GM12892 (cell line): ENCODE results near the gene RNF175. TPM values are rescaled to one million over a fixed set of nuclear protein-coding genes. Genes with fewer than 3 reads are reported as not detected.

Experiments used
- DNase-seq: peaks from one replicate; pipeline ENCODE4 v3.0.0; 2011; ENCODE audit not compliant: insufficient read length
- FAIRE-seq: peaks from 2 replicates; lab custom pipeline; 2011; peaks lifted over from hg19 to GRCh38; lab: Jason Lieb, UNC
- POLR2A ChIP-seq: IDR thresholded peaks from 2 replicates; pipeline ENCODE4 v1.6.1; 2011; ENCODE audit warnings: low read depth, low read length, control low read depth
- POLR2AphosphoS5 ChIP-seq: IDR thresholded peaks from 2 replicates; pipeline ENCODE4 v1.6.1; 2011; ENCODE audit warnings: low read depth, low read length, control low read depth
- TAF1 ChIP-seq: IDR thresholded peaks from 2 replicates; pipeline ENCODE4 v1.6.1; 2011; ENCODE audit warnings: low read depth, mild to moderate bottlenecking, control low read depth, low read length, borderline replicate concordance
- polyA plus RNA-seq: library from polyadenylated mRNA; unstranded; fragments of >200 nt; gene quantifications from one replicate; pipeline ENCODE4 v1.2.1, GENCODE V29; 2012; ENCODE audit warnings: missing spikeins, inconsistent platforms; ENCODE audit not compliant: missing spikeins

Gene RNF175
- polyA plus RNA-seq: not detected

DNA sequence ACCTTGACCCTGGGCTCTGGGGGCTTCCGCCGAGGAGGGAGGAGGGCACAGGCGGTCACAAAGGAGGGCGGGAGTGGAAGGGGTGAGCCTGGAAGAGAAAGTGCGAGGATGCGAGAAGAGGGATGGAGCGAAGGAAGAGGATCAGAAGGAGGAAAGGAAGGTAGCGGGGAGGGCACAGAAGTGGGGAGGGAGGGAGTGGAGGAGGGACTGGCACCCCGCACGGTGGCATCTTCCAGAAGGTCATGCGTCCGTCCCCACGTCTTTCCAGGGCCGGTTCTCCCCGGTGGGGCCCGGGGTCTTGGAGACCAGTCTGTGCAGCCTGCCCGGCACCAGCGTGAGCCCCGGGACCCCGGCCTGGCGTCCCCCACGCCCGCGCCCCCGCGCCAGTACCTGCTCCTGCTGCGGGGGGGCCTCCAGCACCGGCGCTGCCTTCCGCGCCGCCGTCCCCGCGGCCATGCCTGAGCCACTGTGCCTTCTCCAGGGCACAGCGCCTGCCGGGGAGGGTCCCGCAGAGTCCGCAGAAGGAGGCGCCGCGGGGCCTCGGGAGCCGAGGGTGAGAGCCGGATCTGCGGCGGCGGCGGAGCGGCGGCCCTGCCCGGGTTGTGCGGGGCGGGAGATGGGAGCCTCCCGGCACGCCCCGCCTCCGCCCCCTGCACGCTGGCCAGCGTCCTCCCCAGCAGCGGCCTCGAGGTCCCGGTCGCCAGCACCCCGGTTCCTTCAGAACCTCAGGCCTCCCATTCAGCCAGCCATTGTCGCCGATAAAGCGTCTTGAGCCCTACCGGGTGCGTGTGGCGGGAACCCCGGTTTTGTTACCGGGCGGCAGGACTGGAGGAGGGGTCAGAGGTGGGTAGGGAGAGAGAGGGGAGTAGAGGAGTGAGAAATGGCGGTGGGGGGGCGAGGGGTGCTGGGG lies at the start of gene RNF175:
TSS of gene RNF175 (minus strand) at position 618 of the 910 bp plus-strand sequence. CDS start at position 456, 162 bp downstream.
- DNase-seq (no peak), FAIRE-seq (no peak)

DNA sequence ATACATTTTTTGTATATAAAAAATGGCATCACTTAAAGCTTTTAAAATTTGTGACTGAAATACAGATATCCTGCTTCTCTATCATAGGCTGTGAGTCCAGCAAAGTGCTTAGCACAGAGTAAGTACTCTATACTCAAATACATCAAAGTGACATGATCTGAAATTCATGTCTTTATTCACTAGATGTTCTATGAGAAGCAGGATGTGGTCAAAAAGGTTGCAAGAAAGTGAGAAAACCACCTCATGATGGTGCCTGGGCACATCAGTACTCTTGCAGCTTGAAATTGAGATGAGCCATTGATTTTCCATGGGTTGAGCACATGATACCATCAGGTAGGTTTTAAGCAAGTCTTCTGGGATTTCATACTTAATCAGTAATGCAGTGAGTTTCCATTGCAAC lies 49.5 kb upstream of the RNF175 start:
- FAIRE-seq (no peak), DNase-seq (no peak)
- TF ChIP-seq TAF1 (no peak), POLR2AphosphoS5 (no peak), POLR2A (no peak)

More for the DNA sequence above, at the start of gene RNF175:
- no peak for TF ChIP-seq POLR2AphosphoS5
- no peak for TF ChIP-seq POLR2A
- TF ChIP-seq TAF1: no peak

DNA sequence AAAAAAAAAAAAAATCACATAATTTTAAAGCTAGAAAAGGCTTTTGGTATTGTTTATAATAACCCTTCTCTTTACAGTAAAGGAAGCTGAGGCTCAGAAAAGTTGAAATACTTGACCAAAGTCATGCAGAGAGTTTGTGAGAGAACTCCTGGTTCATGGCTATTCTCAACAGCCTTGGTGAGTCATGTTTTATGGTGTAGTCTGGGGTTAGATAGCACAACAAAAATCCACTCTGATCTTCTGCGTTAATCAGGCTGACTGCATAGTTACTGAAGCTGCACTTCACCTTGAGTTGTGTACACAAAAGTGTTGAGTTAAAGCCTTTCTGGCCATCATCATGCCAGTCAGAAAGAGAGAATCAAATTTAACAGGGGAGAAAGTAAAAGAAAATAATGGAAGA lies 48.4 kb upstream of the RNF175 start:
- no peak for DNase-seq
- TF ChIP-seq POLR2A (no peak), POLR2AphosphoS5 (no peak), TAF1 (no peak)
- no peak for FAIRE-seq

DNA sequence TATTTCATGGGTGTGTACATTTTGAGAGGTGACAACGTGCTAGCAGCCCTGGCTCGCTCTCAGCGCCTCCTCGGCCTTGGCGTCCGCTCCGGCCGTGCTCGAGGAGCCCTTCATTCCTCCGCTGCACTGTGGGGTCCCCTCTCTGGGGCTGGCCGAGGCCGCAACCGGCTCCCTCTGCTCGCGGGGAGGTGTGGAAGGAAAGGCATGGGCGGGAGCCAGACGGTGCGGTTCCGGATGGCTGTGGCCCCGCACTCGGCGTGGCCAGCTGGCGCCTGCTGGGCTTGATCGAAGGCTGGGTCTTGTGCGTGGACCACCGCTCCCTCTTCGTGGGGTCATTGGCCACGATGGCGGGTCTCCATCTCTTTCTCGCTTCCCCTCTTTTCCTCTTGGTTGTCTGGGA lies 46.2 kb upstream of the RNF175 start:
- TF ChIP-seq TAF1 (no peak), POLR2A (no peak), POLR2AphosphoS5 (no peak)
- DNase-seq (no peak), FAIRE-seq (no peak)

DNA sequence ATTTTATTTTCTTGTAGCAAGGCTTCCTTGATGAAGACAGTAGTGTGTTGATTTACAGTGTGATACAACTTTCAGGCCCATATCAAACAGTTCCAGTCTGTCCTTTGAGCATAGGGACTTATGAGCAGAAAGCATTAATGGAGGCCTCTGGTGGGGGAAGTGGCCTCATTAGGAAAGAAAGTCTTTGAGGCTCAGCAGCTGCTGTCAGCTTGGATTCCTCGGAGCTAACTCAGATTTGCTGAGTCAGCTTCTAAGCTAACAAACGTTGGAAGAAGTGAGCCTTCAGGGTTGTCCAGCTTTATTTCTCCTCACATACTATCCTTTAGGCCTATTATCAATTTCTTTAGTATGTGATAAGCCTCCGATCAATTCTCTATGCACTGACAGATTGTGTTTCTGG lies 44.9 kb upstream of the RNF175 start:
- TF ChIP-seq POLR2AphosphoS5 (no peak), POLR2A (no peak), TAF1 (no peak)
- DNase-seq (no peak), FAIRE-seq (no peak)

DNA sequence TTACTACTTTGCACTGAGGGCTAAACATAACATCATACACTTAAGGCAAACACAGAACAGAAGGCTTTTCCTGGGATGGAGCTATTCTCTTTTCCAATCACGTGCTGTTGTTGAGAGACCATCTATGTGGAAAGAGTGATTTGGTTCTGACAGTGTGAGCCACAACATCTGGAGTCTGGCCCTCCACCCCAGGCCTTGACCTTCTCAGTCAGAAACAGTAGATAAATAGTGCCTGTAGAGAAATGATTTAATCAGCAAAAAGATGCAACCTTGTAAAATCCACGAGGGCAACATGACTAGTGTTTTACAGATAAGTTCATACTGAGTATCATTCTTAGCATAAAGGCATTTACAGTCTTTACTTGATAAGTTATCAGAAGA lies 39.9 kb upstream of the RNF175 start:
- DNase-seq: no peak
- FAIRE-seq: no peak
- TF ChIP-seq POLR2A (no peak), POLR2AphosphoS5 (no peak), TAF1 (no peak)

DNA sequence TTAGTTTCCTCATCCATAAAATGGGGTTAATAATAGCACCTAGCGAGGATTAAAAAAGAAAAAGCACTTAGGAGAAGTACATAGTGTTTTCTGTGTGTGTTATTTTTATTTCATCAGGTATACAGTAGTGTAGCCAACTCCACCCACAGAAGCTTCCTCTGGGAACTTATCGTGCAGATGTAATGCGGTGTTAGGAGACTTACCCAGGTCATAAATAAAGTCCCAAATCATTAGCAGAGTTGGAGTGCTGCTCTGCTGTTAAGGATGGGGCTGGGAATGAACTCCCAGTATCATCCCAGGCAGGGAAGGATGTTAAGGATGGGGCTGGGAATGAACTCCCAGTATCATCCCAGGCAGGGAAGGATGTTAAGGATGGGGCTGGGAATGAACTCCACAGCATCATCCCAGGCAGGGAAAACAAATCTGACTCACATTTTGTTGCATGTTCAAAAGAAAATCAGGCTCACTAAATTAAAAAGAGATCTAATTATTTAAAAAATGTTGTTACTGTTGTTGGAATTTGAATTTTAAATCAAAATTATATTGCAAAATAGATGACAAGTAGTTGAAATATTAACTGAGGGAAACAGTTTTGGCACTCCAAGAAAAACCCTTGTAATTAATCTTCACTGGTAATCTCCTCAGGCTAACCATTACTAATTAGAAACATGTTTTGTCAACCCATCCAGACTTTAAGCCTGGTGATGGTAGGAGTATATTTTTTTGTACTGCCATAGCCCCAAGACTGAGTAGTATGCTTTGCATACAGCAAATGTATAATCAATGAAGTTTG lies 39.3 kb upstream of the RNF175 start:
- no peak for DNase-seq
- no peak for TF ChIP-seq POLR2A
- no peak for TF ChIP-seq POLR2AphosphoS5
- TF ChIP-seq TAF1: no peak
- FAIRE-seq: no peak

DNA sequence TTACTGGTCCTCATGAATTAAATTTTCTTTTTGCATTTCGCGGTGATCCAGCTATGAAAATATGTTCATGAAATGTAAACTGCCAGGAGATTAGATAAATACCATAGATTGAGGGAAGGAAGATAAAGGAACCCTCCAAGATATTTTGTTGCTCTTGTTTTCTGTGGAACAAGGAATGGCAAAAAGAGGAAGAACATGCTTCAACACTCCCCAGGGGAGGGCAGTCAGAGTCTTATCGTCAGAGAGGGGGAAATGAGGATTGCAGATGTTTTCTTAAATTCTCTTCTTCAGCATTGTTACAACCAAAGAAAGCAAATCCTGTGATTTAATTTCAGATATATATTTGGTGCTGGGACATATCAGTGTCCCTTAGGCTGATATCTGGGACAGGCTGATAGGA lies 38.6 kb upstream of the RNF175 start:
- FAIRE-seq (no peak), DNase-seq (no peak)
- TF ChIP-seq TAF1: no peak
- no peak for TF ChIP-seq POLR2A
- TF ChIP-seq POLR2AphosphoS5: no peak

DNA sequence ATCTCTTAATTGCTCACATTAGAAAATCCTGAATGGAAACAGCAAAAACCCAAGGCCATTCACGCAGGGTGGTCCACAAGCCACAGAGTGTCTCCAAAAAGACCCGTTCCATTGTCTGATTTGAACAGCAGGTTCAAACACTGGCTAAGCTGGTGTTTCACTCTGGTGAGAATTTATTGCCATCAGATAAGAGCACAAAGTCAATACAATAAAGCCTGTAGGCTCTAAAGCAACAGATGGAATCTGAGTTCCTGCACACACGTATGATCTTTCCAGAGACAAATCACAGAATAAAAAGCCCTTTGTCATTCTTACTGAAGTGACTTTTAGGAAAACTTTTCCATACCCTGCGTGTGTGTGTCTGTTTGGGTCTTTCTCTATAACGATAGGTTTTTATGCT lies 34.2 kb upstream of the RNF175 start:
- no peak for FAIRE-seq
- TF ChIP-seq TAF1 (no peak), POLR2A (no peak), POLR2AphosphoS5 (no peak)
- DNase-seq: no peak

DNA sequence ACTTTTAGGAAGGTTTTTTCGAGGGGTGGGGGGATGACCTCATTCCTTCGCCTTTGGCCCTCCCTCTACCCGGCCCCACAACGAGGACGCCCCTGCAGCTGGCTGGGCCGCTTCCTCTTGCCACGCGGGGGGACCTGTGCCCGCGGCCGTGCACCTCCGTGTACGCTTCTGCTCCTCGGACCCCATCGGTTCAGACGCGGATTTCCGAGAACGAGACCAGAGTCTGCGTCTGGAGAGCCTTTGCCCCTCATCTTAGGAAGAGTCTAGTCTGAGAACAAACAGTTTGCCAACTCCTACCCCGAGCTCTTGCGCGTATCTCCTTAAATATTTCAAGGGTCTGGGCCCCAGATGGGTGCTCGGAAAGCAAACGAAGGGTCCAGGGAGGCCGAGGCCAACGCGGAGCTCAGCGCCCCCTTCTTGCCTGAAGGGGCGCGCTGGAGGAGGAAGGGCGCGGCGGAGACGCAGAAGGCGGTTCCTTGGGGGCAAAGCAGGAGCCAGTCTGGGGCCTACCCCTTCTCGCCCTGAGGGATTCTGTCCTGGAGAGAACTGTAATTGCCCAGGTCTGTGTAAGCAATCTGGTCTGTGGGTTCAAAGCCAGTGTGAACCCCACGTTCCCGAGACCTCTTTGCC lies 32.9 kb upstream of the RNF175 start:
- no peak for FAIRE-seq
- no peak for DNase-seq
- TF ChIP-seq POLR2AphosphoS5 (no peak), POLR2A (no peak), TAF1 (no peak)

DNA sequence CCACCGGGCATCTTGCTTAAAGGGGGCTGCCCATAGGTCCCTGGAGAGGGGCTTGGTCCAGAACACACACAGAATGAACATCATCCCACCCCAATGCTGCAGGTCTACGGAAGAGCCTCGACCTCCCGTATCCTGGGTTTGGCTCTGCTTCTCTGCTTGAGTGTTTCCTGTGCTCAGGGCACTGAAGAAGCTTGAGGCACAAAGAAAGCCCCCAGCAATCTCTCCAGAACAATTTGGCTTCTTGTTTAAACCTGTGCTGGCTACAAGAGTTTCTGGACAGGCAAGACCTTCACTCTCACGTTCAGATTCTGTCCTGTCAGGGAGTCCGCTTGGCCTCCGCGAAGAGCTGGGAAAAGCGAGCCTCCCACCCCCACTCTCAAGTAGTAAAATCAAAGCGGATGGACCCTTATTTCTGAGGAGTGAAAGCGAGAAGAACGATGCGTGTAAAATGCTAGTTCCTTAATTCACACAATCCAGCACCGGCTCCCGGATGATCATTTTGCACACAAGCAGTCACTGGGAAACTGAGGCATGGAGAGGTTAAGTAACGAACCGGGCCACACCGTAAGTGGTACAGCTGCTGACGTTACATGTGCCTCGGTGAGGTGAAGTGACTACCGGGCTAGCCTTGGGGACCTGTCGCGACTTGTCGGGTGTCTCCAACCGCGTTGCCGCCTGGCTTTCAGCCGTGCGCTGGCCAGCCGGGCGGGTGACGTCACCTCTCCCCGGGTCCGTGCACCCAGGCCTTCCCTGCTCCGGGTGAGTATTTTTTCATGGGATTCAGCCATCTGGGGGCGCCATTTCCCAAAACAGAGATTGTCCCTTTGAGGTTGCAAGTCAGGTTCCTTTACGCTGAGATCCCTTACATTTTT lies 32.2 kb upstream of the RNF175 start:
- FAIRE-seq: no peak

More for the DNA sequence above, 32.2 kb upstream of the RNF175 start:
- no peak for DNase-seq
- TF ChIP-seq POLR2AphosphoS5 (no peak), TAF1 (no peak), POLR2A (no peak)
